ENCODE data around the gene RBMS3. TPM values are rescaled to one million over a fixed set of nuclear protein-coding genes. Genes with fewer than 3 reads are reported as not detected.
"Not testable (repeated sequence)": the region's sequence is repeated elsewhere in the genome, so short reads cannot be mapped to it uniquely, and the experiment has no call there.

Gene RBMS3
- total RNA-seq, 1 experiment from 2014 or later: 74.2 TPM

GRCh38 chr3:29319798-29320197, 38.9 kb downstream of the RBMS3 start:
- Mint-ChIP-seq H3K4me1 (ENCODE audit: insufficient read depth, unreplicated experiment) (peaks cover 14% of the 10 kb centered on the region), H3K9me3 (ENCODE audit: unreplicated experiment) (no peaks in the 10 kb centered on the region), H3K27me3 (ENCODE audit: insufficient read depth, unreplicated experiment) (no peaks in the 10 kb centered on the region), H3K27ac (ENCODE audit: low read depth, unreplicated experiment) (no peak overlapping the region), H3K36me3 (ENCODE audit: insufficient read depth, unreplicated experiment) (peaks cover 6% of the 10 kb centered on the region), H3K4me3 (ENCODE audit: unreplicated experiment) (no peak overlapping the region)
- ChIA-PET CTCF (interaction anchor here (0.5 to 2.3 kb wide), 3 partner anchors 10 to 1635 kb away, joined by 3 to 6 read pairs (median 3); no protein-coding TSS in a partner anchor), POLR2A (interaction anchor here (0.5 to 1.6 kb wide), 5 partner anchors 9 to 493 kb away, joined by 3 to 6 read pairs (median 4); no protein-coding TSS in a partner anchor)
- no peak for DNase-seq (ENCODE audit: unreplicated experiment)
- TF ChIP-seq CTCF (IDR thresholded peaks at IDR 0.05; ENCODE audit: unreplicated experiment): no peak
- no TSS peak for BruUV-seq (replicated peaks)
- intact Hi-C loops (cut with micrococcal nuclease): no loop called here

- no peaks in the 10 kb centered on the region for H3K27me3 Mint-ChIP-seq (ENCODE audit: insufficient read depth, unreplicated experiment)
- H3K4me1 Mint-ChIP-seq (ENCODE audit: insufficient read depth, unreplicated experiment): peaks cover 16% of the 10 kb centered on the region
- intact Hi-C loops (cut with micrococcal nuclease): no loop called here
- H3K27ac Mint-ChIP-seq (ENCODE audit: low read depth, unreplicated experiment): no peak overlapping the region
- ChIA-PET CTCF (no interaction called here), POLR2A (interaction anchor here (0.6 to 2.8 kb wide), 5 partner anchors 11 to 984 kb away, joined by 3 to 21 read pairs (median 4); partner anchors contain the start of gene RBMS3)
- DNase-seq (ENCODE audit: unreplicated experiment): no peak
- TF ChIP-seq CTCF (IDR thresholded peaks at IDR 0.05; ENCODE audit: unreplicated experiment): no peak
- H3K4me3 Mint-ChIP-seq (ENCODE audit: unreplicated experiment): no peak overlapping the region
- BruUV-seq (replicated peaks): no TSS peak
- no peaks in the 10 kb centered on the region for H3K9me3 Mint-ChIP-seq (ENCODE audit: unreplicated experiment)
- peaks cover 7% of the 10 kb centered on the region for H3K36me3 Mint-ChIP-seq (ENCODE audit: insufficient read depth, unreplicated experiment)
Measured at GRCh38 chr3:29322586-29322985, 41.7 kb downstream of the RBMS3 start.

GRCh38 chr3:29324180-29324651, 43.3 kb downstream of the RBMS3 start:
- Mint-ChIP-seq H3K9me3 (ENCODE audit: unreplicated experiment) (no peaks in the 10 kb centered on the region), H3K4me3 (ENCODE audit: unreplicated experiment) (peak overlapping the region; percentile 32), H3K27ac (ENCODE audit: low read depth, unreplicated experiment) (peak overlapping the region; percentile 86), H3K36me3 (ENCODE audit: insufficient read depth, unreplicated experiment) (peaks cover 12% of the 10 kb centered on the region), H3K4me1 (ENCODE audit: insufficient read depth, unreplicated experiment) (peaks cover 24% of the 10 kb centered on the region), H3K27me3 (ENCODE audit: insufficient read depth, unreplicated experiment) (no peaks in the 10 kb centered on the region)
- no TSS peak for BruUV-seq (replicated peaks)
- intact Hi-C loops (cut with micrococcal nuclease): no loop called here
- DNase-seq (ENCODE audit: unreplicated experiment): peak; percentile 27
- CTCF ChIA-PET: interaction anchor here (0.6 to 1.6 kb wide), 5 partner anchors 10 to 435 kb away, joined by 3 to 6 read pairs (median 4); no protein-coding TSS in a partner anchor
- POLR2A ChIA-PET: interaction anchor here (0.6 to 2.8 kb wide), 8 partner anchors 9 to 45 kb away, joined by 3 to 21 read pairs (median 4); partner anchors contain the start of gene RBMS3
- TF ChIP-seq CTCF (IDR thresholded peaks at IDR 0.05; ENCODE audit: unreplicated experiment): no peak

- H3K27ac Mint-ChIP-seq (ENCODE audit: low read depth, unreplicated experiment); H3K9me3 Mint-ChIP-seq (ENCODE audit: unreplicated experiment); H3K27me3 Mint-ChIP-seq (ENCODE audit: insufficient read depth, unreplicated experiment); H3K4me3 Mint-ChIP-seq (ENCODE audit: unreplicated experiment); BruUV-seq (replicated peaks); DNase-seq (ENCODE audit: unreplicated experiment); intact Hi-C loops (cut with micrococcal nuclease): not testable (repeated sequence)
- ChIA-PET POLR2A (interaction anchor here (0.6 to 1.1 kb wide), 3 partner anchors 12 to 470 kb away, joined by 3 to 5 read pairs (median 4); no protein-coding TSS in a partner anchor), CTCF (interaction anchor here (0.6 to 1.1 kb wide), 4 partner anchors 9 to 1756 kb away, joined by 3 read pairs; partner anchors contain the start of gene RBMS3)
- H3K4me1 Mint-ChIP-seq (ENCODE audit: insufficient read depth, unreplicated experiment): peaks cover 42% of the 10 kb centered on the region
- H3K36me3 Mint-ChIP-seq (ENCODE audit: insufficient read depth, unreplicated experiment): peaks cover 12% of the 10 kb centered on the region
Measured at GRCh38 chr3:29326540-29326939, 45.7 kb downstream of the RBMS3 start.

All from MCF 10A (cell line).